Mucosa of rectum (tissue), 2 donors: ENCODE data around the gene HSD17B12.

Experiments
- H3K27ac ChIP-seq, 2 donors: one replicate each; pipeline ENCODE4 v1.7.0; 2013; ENCODE audit warnings: inconsistent platforms in 2 of 2, low read depth in 2 of 2, low read length in 2 of 2
- H3K27me3 ChIP-seq, 2 donors: one replicate each; pipeline ENCODE4 v1.7.0; 2013; ENCODE audit warnings: low read length in 2 of 2; ENCODE audit not compliant: control insufficient read depth in 2 of 2, insufficient read depth in 2 of 2
- H3K36me3 ChIP-seq, 2 donors: one replicate each; pipeline ENCODE4 v1.7.0; 2013; ENCODE audit warnings: low read length in 2 of 2; ENCODE audit not compliant: control insufficient read depth in 2 of 2, insufficient read depth in 2 of 2
- H3K4me1 ChIP-seq, 2 donors: one replicate each; pipeline ENCODE4 v1.7.0; 2013; ENCODE audit warnings: low read length in 2 of 2, mild to moderate bottlenecking in 1 of 2; ENCODE audit not compliant: control insufficient read depth in 2 of 2, insufficient read depth in 2 of 2
- H3K4me3 ChIP-seq, 2 donors: one replicate each; pipeline ENCODE4 v1.7.0; 2013; ENCODE audit warnings: low read length in 2 of 2
- H3K9ac ChIP-seq, 2 donors: one replicate each; pipeline ENCODE4 v1.7.0; 2013; ENCODE audit warnings: low read length in 2 of 2, low read depth in 1 of 2, mild to moderate bottlenecking in 1 of 2
- H3K9me3 ChIP-seq, 2 donors: one replicate each; pipeline ENCODE4 v1.7.0; 2013; ENCODE audit warnings: low read length in 2 of 2; ENCODE audit not compliant: control insufficient read depth in 2 of 2
- donor health status: healthy.
- donor health status: Normal muscosa, but diverticular disease.

HSD17B12 gene

DNA sequence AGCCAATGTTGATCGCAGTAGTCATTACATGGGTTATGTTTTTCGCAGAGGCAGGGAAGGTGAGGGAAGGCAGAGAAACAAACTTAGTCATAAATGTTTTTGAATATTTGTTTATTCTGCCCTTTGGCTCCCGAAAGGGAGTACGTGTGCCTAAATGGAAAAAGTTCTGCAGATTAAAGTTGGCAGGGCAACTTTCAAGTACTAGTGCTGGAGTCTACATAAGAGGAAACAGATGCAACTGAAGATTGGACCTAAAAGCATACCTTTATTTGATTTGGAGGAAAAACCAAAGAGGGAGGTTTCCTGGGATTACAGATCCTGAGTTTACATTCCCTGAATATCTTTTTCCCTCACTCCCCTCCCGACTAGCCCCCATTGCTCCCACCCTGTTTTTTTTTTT lies 5.7 kb downstream of the HSD17B12 start:
- H3K9ac ChIP-seq = no peak overlapping the region
- H3K9me3 ChIP-seq = no peaks in the 10 kb centered on the region
- H3K4me1 ChIP-seq = peaks cover 3 to 6% of the 10 kb centered on the region in 2 donors
- H3K4me3 ChIP-seq = no peak overlapping the region
- no peaks in the 10 kb centered on the region for H3K27me3 ChIP-seq
- H3K36me3 ChIP-seq = no peaks in the 10 kb centered on the region
- no peak overlapping the region for H3K27ac ChIP-seq

DNA sequence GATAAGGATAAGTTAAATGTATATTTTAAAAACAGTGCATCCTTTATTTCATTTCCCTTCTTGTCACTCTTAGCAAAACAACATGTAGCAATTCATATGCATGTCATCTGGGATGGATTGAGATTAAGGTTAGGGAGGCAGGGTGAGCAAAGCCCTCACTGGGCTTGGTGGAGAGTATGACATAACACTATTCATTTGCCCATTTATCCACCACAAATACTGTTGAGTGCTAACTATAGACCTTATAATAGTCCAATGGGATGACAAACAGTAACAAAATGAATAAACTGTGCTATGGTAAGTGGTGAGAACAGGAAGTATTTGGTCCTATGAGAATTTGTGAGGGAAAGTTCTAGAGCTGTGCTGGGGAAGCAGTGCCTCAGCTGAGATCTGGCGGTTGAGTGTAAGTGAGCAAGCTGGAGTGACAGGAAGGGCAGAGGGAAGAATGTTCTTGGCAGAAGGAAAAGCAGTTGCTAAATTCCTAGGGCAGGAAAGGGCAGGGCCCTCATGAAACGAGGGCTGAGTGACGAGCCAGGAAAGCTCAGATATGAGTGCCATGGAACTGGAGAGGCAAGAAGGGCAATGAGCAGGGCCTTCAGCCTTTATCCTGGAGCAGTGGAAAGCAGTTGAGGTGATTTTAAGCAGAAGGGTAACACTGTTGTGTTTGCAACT lies 6.7 kb downstream of the HSD17B12 start:
- Histone ChIP-seq H3K36me3 (no peaks in the 10 kb centered on the region), H3K27me3 (no peaks in the 10 kb centered on the region), H3K9ac (no peak overlapping the region), H3K27ac (no peak overlapping the region), H3K4me1 (no peaks in the 10 kb centered on the region), H3K9me3 (no peaks in the 10 kb centered on the region), H3K4me3 (no peak overlapping the region)

DNA sequence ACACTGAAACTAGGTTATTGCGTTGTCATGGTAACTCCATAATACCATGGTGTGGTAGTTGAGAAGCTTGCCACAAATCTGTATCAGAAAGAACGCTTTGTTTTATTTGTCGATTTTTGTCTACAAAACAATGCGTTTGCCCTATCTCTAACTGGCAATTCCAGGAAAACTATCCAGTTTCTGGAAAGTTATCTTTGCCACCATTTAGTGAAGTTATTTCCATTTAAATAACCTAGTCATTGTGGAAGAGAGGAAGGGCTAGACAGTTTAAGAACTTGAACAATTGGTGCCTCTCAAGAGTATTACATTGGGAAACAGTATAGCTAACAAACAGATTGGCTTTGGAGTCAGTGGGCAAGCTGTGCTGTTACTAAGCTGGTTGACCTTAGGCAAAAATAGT lies 7.9 kb downstream of the HSD17B12 start:
- Histone ChIP-seq H3K9ac (no peak overlapping the region), H3K9me3 (no peaks in the 10 kb centered on the region), H3K36me3 (no peaks in the 10 kb centered on the region), H3K4me3 (no peak overlapping the region), H3K27ac (no peak overlapping the region), H3K27me3 (no peaks in the 10 kb centered on the region), H3K4me1 (no peaks in the 10 kb centered on the region)

DNA sequence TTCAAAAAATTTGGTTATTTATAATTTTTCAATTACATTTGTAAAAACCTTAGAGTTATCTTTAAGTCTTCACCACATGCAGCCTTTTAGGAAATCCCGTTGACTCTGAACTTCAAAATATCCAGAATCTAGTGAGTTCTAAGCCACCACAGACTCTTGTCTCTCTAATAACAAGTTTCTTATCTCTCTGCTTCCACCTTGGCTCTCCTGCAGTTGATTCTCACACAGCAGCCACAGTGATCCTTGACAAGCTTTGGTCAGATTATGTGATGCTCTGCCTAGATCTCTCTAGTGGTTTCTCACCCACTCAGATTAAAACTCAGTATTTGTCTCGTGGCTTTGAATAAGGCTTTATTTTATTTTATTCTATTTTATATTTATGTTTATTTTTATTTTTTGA lies 8.6 kb downstream of the HSD17B12 start:
- no peaks in the 10 kb centered on the region for H3K27me3 ChIP-seq
- H3K27ac ChIP-seq = no peak overlapping the region
- no peaks in the 10 kb centered on the region for H3K4me1 ChIP-seq
- no peaks in the 10 kb centered on the region for H3K36me3 ChIP-seq
- no peaks in the 10 kb centered on the region for H3K9me3 ChIP-seq
- no peak overlapping the region for H3K9ac ChIP-seq
- no peak overlapping the region for H3K4me3 ChIP-seq

DNA sequence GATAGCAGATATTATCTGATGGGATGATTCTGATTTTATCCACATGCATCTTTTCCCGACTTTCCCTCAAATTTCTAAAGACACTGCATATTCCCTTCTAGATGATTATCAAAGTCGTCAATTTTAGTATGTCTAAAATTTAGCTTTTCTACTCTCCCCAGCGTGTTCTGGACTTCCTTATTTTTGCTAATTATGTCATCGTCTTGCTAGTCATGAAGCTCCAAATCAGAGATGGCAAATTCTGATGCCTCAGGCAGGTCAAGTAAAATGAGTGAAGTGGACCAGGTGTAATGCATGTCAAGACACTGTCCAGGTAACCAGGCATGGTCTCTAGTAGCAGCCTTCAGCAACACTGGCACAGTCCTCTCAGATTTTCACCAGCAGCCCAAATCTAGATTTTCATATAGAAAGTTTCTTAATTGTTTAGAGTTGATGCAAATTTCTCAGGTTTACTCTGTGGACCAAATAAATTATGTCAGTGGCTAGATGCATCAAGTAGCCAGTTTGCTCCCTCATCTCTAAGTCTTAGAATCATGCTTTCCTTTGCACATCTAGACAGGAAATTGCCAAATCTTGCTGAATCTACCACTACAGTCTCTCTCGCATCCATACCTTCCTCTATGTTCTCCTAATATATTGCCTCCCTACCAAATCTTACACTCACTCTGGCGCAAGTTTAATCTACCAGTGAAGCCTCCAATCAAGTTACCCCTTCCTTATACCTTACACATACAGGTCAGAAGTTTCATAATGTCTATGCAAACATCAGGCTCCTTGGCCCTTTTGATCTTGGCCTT lies 10.6 kb downstream of the HSD17B12 start:
- Histone ChIP-seq H3K9ac (no peak overlapping the region), H3K4me3 (no peak overlapping the region), H3K36me3 (no peaks in the 10 kb centered on the region), H3K27me3 (no peaks in the 10 kb centered on the region), H3K4me1 (no peaks in the 10 kb centered on the region), H3K9me3 (no peaks in the 10 kb centered on the region), H3K27ac (no peak overlapping the region)

DNA sequence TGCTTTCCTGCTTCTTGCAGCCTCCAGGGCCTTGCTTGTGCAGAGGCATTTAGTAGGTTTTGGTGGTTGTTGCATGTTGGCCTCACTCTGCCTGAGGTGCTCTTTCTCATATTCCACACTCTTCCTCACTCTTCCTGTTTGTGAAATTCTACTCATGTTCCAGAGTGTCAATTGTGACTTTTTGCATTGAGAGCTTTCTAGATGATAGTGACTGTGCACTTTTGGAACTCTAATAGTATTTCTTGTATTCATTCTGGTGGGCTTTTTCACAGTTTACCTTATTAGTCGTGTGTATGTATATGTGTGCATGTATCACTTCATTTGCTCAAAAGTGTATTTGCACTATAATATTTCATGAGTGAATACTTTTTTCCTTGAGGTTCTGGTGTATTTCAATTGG lies 11.3 kb downstream of the HSD17B12 start:
- Histone ChIP-seq H3K36me3 (no peaks in the 10 kb centered on the region), H3K4me1 (no peaks in the 10 kb centered on the region), H3K9ac (no peak overlapping the region), H3K27ac (no peak overlapping the region), H3K9me3 (no peaks in the 10 kb centered on the region), H3K4me3 (no peak overlapping the region), H3K27me3 (no peaks in the 10 kb centered on the region)

DNA sequence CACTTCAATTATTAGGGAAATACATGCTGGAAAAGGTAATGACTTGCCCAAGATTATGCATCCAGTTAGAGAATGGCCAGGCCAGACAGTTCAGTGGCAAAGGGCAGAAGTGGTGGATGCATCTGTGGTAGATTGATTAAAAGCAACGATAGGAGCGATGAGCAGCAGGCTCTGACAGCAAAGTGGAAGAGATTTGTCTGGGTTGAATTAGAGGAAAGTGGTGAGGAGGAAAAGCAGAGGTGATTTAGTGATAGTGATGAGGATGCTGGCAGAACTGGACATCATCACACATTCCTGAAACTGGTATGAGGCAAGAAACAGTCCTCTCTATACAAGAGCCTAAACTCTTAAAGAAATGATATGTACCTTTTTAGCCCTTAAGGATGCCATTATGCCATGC lies 12.5 kb downstream of the HSD17B12 start:
- Histone ChIP-seq H3K9ac (no peak overlapping the region), H3K27ac (no peak overlapping the region), H3K4me1 (no peaks in the 10 kb centered on the region), H3K27me3 (no peaks in the 10 kb centered on the region), H3K9me3 (no peaks in the 10 kb centered on the region), H3K4me3 (no peak overlapping the region), H3K36me3 (no peaks in the 10 kb centered on the region)

DNA sequence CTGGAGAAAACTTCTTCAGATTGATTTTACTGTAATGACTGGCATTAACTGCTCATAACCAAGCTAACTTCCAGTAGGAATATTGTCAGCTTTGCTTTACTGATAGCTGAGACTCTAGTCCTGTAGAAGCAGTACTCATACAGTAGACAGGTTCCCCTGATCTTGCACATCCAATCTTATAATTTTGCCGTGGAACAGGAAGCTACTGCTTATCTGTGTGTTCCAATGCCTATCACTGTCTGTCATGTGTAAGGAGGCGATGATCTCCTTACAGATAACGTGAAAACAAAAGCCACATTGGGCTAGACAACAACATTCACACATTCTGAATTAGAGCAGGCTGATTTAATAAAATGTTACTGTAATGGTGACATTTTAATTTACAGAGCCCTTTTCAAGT lies 13.2 kb downstream of the HSD17B12 start:
- no peak overlapping the region for H3K9ac ChIP-seq
- H3K9me3 ChIP-seq = no peaks in the 10 kb centered on the region
- no peak overlapping the region for H3K27ac ChIP-seq
- H3K27me3 ChIP-seq = no peaks in the 10 kb centered on the region
- no peak overlapping the region for H3K4me3 ChIP-seq
- no peaks in the 10 kb centered on the region for H3K36me3 ChIP-seq
- no peaks in the 10 kb centered on the region for H3K4me1 ChIP-seq

DNA sequence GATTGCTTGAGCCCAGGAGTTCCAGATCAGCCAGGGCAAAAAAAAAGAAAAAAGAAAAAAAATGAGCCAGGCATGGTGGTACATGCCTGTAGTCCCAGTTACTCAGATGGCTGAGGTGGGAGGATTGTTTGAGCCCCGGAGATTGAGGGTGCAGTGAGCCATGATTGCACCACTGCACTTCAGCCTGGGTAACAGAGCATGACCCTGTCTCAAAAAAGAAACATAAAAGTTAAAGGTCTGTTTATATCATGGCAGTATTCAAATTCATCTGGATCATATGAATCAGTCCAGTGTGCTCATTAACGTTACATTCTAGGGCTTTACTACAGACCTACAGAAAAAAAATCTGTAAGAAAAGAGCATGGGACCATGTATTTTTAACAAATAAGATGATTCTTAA lies 13.9 kb downstream of the HSD17B12 start:
- Histone ChIP-seq H3K4me3 (no peak overlapping the region), H3K9ac (no peak overlapping the region), H3K27ac (no peak overlapping the region), H3K36me3 (no peaks in the 10 kb centered on the region), H3K4me1 (no peaks in the 10 kb centered on the region), H3K27me3 (no peaks in the 10 kb centered on the region), H3K9me3 (no peaks in the 10 kb centered on the region)

DNA sequence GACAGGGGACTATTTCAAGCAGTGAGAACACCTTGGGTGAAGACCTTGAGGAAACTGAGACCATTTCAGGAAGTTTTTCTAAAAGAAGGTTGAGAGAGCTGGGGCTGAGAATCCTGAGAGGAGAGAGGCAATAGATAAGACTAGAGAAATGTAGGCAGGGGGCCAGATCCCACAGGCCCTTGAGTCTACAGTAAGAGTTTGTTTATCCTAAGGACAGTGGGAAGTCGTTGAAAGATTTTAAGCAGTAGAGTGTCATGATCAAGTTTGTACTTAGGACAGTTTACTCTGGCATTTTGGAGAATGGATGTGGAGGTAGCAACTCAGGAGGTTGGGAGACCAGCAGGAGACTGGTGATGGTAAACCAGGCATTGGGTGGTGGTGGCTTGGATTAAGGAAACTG lies 17.1 kb downstream of the HSD17B12 start:
- H3K27me3 ChIP-seq = no peaks in the 10 kb centered on the region
- H3K9me3 ChIP-seq = no peaks in the 10 kb centered on the region
- no peak overlapping the region for H3K9ac ChIP-seq
- peaks cover 0 to 4% of the 10 kb centered on the region in 2 donors for H3K36me3 ChIP-seq
- no peaks in the 10 kb centered on the region for H3K4me1 ChIP-seq
- H3K4me3 ChIP-seq = no peak overlapping the region
- H3K27ac ChIP-seq = no peak overlapping the region
